K562 (cell line): ENCODE results near the gene TNIK. TPM values are rescaled to one million over a fixed set of nuclear protein-coding genes. Genes with fewer than 3 reads are reported as not detected.

Source experiments
- CBFA2T2 ChIP-seq: fragments of 450-650 bp; conservative IDR thresholded peaks from 2 replicates; pipeline ENCODE4 v1.6.1; 2017; ENCODE audit warnings: mild to moderate bottlenecking
- ELF2 ChIP-seq: fragments of 250-450 bp; sonication (Bioruptor Pico); IDR thresholded peaks from 2 replicates; pipeline ENCODE4 v1.5.0; 2021; ENCODE audit warnings: mild to moderate bottlenecking
- FOS ChIP-seq: IDR thresholded peaks from 3 replicates; pipeline ENCODE4 v1.6.1; 2011; ENCODE audit not compliant: insufficient read length; ENCODE audit errors: extremely low read depth
- FOSL1 ChIP-seq: fragments of 200-800 bp; sonication (Bioruptor generic); conservative IDR thresholded peaks from 2 replicates; pipeline ENCODE4 v1.6.1; 2016; ENCODE audit warnings: missing genetic modification characterization, missing compliant biosample characterization
- FOXM1 ChIP-seq, 2 experiments: fragments of 450-650 bp in 1 of 2; sonication (generic) in 1 of 2; formaldehyde crosslinking in 1 of 2; IDR thresholded peaks; 2 replicates each; pipeline versions ENCODE4 v1.6.1 to v1.9.0; 2017 to 2022; ENCODE audit warnings: low read depth in 2 of 2, mild to moderate bottlenecking in 2 of 2, missing genetic modification reagents in 1 of 2, moderate library complexity in 1 of 2
- FUS ChIP-seq: fragments of 200-400 bp; formaldehyde crosslinking; optimal IDR thresholded peaks from 2 replicates; pipeline ENCODE3; 2017; ENCODE audit warnings: low read depth, low read length
- HNRNPUL1 ChIP-seq: fragments of 200-400 bp; formaldehyde crosslinking; IDR thresholded peaks from 2 replicates; pipeline ENCODE4 v1.6.1; 2017; ENCODE audit warnings: low read length
- MAZ ChIP-seq, 2 experiments: fragments of 450-650 bp in 1 of 2; sonication (generic) in 1 of 2; formaldehyde crosslinking; IDR thresholded peaks in 1 of 2; conservative IDR thresholded peaks in 1 of 2; 2 replicates each; pipeline versions ENCODE4 v1.4.0 to v1.5.0; 2020; ENCODE audit warnings: mild to moderate bottlenecking in 1 of 2, missing genetic modification reagents in 1 of 2
- MBD1 ChIP-seq: fragments of 250-450 bp; sonication (Bioruptor Pico); IDR thresholded peaks from 2 replicates; pipeline ENCODE4 v1.8.0; 2022; ENCODE audit warnings: inconsistent platforms
- MTA3 ChIP-seq: fragments of 450-650 bp; formaldehyde crosslinking; IDR thresholded peaks from 2 replicates; pipeline ENCODE4 v1.6.1; 2017; ENCODE audit warnings: mild to moderate bottlenecking, borderline replicate concordance
- NCOA2 ChIP-seq, 2 experiments: fragments of 450-650 bp; IDR thresholded peaks; 2 replicates each; pipeline ENCODE4 v1.6.1; 2018; ENCODE audit warnings: mild to moderate bottlenecking in 2 of 2, moderate library complexity in 1 of 2; ENCODE audit not compliant: partially characterized antibody in 2 of 2
- NFE2 ChIP-seq: IDR thresholded peaks from 2 replicates; pipeline ENCODE4 v1.6.1; 2014; ENCODE audit warnings: antibody characterized with exemption, low read depth
- PHF21A ChIP-seq: fragments of 450-650 bp; IDR thresholded peaks from 2 replicates; pipeline ENCODE4 v1.6.1; 2017; ENCODE audit warnings: low read depth, borderline replicate concordance
- RBM22 ChIP-seq: fragments of 200-400 bp; formaldehyde crosslinking; IDR thresholded peaks from 2 replicates; pipeline ENCODE4 v1.6.1; 2018; ENCODE audit warnings: low read length, low read depth; ENCODE audit not compliant: poor library complexity, severe bottlenecking
- RFX1 ChIP-seq: fragments of 450-650 bp; IDR thresholded peaks from 2 replicates; pipeline ENCODE4 v1.6.1; 2016; ENCODE audit warnings: mild to moderate bottlenecking, moderate library complexity
- SMAD3 ChIP-seq: fragments of 450-650 bp; formaldehyde crosslinking; conservative IDR thresholded peaks from 2 replicates; pipeline ENCODE4 v1.4.0; 2020; ENCODE audit warnings: mild to moderate bottlenecking
- SMARCC2 ChIP-seq: fragments of 450-650 bp; IDR thresholded peaks from 2 replicates; pipeline ENCODE4 v1.6.1; 2017; ENCODE audit warnings: antibody characterized with exemption, moderate library complexity, mild to moderate bottlenecking, low read depth
- SNRNP70 ChIP-seq: fragments of 200-400 bp; formaldehyde crosslinking; optimal IDR thresholded peaks from 2 replicates; pipeline ENCODE3; 2017; ENCODE audit warnings: low read depth, low read length
- TAL1 ChIP-seq: fragments of 450-650 bp; IDR thresholded peaks from 2 replicates; pipeline ENCODE4 v1.6.1; 2016; ENCODE audit warnings: mild to moderate bottlenecking
- THRAP3 ChIP-seq: fragments of 450-650 bp; IDR thresholded peaks from 2 replicates; pipeline ENCODE4 v1.6.1; 2016; ENCODE audit warnings: mild to moderate bottlenecking, inconsistent platforms, borderline replicate concordance
- USF2 ChIP-seq: sonication (generic); formaldehyde crosslinking; IDR thresholded peaks from 2 replicates; pipeline ENCODE4 v1.5.0; 2020; ENCODE audit warnings: missing genetic modification reagents
- ZC3H11A ChIP-seq: IDR thresholded peaks from 2 replicates; pipeline ENCODE4 v1.6.1; 2012; ENCODE audit warnings: low read depth, low read length, improper control_type of control experiment
- ZNF347 ChIP-seq: fragments of 450-650 bp; formaldehyde crosslinking; IDR thresholded peaks from 2 replicates; pipeline ENCODE4 v1.4.0; 2020; ENCODE audit warnings: low read depth, mild to moderate bottlenecking, moderate library complexity
- ZNF561 ChIP-seq: fragments of 450-650 bp; formaldehyde crosslinking; conservative IDR thresholded peaks from 2 replicates; pipeline ENCODE4 v1.4.0; 2020; ENCODE audit warnings: mild to moderate bottlenecking, moderate library complexity
- ZNF717 ChIP-seq: fragments of 250-450 bp; sonication (Bioruptor Pico); IDR thresholded peaks from 2 replicates; pipeline ENCODE4 v1.5.0; 2021
- polyA plus RNA-seq, 8 experiments: library from polyadenylated mRNA; depleted of rRNA in 4 of 8; stranded (reverse) in 5 of 8; unstranded in 3 of 8; fragments of >200 nt; fragmentation: Nextera tagmentation in 2 of 8; fragmentation: Illumina TruSeq in 1 of 8; extraction: Ambion mirVana in 2 of 8; extraction: Trizol in 1 of 8; gene quantifications; 2 replicates each; pipeline versions ENCODE4 v1.2.1 to v1.2.3, GENCODE V29; 2011 to 2014; ENCODE audit warnings: inconsistent platforms in 1 of 8, missing spikeins in 1 of 8
- total RNA-seq, 7 experiments: library from RNA; depleted of rRNA in 6 of 7; stranded (reverse); fragments of >200 nt in 6 of 7; fragmentation: Illumina TruSeq in 2 of 7; extraction: Trizol in 2 of 7; gene quantifications; 2 replicates each; pipeline versions ENCODE4 v1.2.1 to v1.2.3, GENCODE V29; 2011 to 2021; ENCODE audit warnings: low replicate concordance in 1 of 7
- TF ChIP-seq, protein P1 (sequence below): fragments of 250-450 bp; sonication (Bioruptor Pico); IDR thresholded peaks from 2 replicates; pipeline ENCODE4 v1.8.0; 2021; ENCODE audit warnings: borderline replicate concordance, mild to moderate bottlenecking, moderate library complexity; ENCODE audit not compliant: poor library complexity, severe bottlenecking

TNIK gene
- total and polyA plus RNA-seq, 9 of the 15 experiments (the other 6 are each of a cell fraction or from before 2014, with no cell fraction given), result 6.6 to 39.0 (median 24.7) TPM

DNA sequence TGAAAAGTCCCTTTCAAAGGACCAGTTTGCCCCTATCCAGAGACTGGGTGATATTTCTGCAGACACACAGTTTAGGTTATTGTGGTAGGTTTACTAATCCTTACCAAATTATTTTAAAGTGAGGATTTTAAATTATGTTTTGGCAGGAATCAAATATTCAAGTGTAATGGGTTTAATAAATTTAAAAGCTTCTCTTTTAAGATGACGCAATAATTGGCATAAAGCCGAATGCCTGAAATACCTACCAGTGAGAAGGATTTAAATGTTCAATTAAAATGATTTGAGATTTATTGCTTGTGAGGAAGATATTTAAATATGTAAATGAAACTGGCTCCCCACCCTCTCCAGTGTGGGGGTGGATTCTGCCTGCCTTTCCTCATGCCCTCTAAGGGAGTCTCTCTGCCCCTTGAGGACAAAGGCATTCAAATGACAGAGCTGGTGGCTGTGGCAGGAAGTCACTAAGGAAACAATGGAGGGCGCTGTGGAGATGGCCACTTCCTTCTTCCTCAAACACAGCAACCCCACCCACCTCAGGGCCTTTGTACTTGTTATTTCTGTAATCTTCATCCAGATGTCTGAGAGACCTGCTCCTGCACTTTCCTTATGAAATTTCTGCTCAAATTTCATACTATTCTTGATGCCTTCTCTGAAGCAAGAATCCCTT is 131.7 kb downstream of the TNIK start (continued):
- TF ChIP-seq FOXM1 (IDR thresholded peaks at IDR 0.05; ENCODE audit: low read depth) (peak; percentile 29; the same call in 1 of the 2 replicates), FOXM1 (CRISPR knock-in tag; IDR thresholded peaks at IDR 0.05; ENCODE audit: low read depth) (no peak), ZNF717 (CRISPR knock-in tag) (no peak), NFE2 (no peak), RBM22 (no peak), MAZ (CRISPR knock-in tag; conservative IDR thresholded peaks at IDR 0.05 in 1 of 2, IDR thresholded peaks at IDR 0.05 in 1 of 2) (peak in 1 of 2 experiments; percentile 26; a peak in 1 of 4 replicates), FOSL1 (tag) (0 out of 2 replicates have a peak, but pooled peaks have one; percentile 23), MTA3 (no peak), HNRNPUL1 (no peak), PHF21A (no peak), SNRNP70 (no peak), CBFA2T2 (no peak), MBD1 (CRISPR knock-in tag) (no peak), USF2 (no peak), ZC3H11A (no peak), THRAP3 (no peak), NCOA2 (IDR thresholded peaks at IDR 0.05; ENCODE audit: partially characterized antibody in 2 of 2) (no peak), SMAD3 (CRISPR knock-in tag) (no peak), RFX1 (no peak), ELF2 (CRISPR knock-in tag) (no peak), ZNF347 (CRISPR knock-in tag) (no peak), TAL1 (no peak), SMARCC2 (no peak), FOS (no peak), ZNF561 (CRISPR knock-in tag) (no peak), FUS (no peak)
- TF ChIP-seq, protein P1, sequence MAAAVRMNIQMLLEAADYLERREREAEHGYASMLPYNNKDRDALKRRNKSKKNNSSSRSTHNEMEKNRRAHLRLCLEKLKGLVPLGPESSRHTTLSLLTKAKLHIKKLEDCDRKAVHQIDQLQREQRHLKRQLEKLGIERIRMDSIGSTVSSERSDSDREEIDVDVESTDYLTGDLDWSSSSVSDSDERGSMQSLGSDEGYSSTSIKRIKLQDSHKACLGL (CRISPR knock-in tag), result no peak
